CD14-positive monocyte (primary cell): Measurements from ENCODE around the gene CACNA1H. TPM values are rescaled to one million over a fixed set of nuclear protein-coding genes. Genes with fewer than 3 reads are reported as not detected.
"Not testable (repeated sequence)": the region's sequence is repeated elsewhere in the genome, so short reads cannot be mapped to it uniquely, and the experiment has no call there.

Experiments used
- DNase-seq, 3 donors: peaks; one replicate each; pipeline ENCODE4 v3.0.0-alpha.2; 2011 to 2022
- H2AFZ ChIP-seq: 2 replicates; pipeline ENCODE4 v1.6.0; 2012; ENCODE audit warnings: mild to moderate bottlenecking, low read depth, low read length, inconsistent platforms; ENCODE audit not compliant: insufficient read depth, poor library complexity, severe bottlenecking
- H3K27ac ChIP-seq, 2 donors: 1 replicate in 1 of 2; 2 replicates in 1 of 2; pipeline ENCODE4 v1.5.1; 2012 to 2013; ENCODE audit warnings: low read length in 2 of 2, control low read depth in 1 of 2, inconsistent platforms in 1 of 2, low read depth in 1 of 2, mild to moderate bottlenecking in 1 of 2
- H3K27me3 ChIP-seq, 2 donors: one replicate each; pipeline versions ENCODE4 v1.6.0 to v1.6.1; 2011 to 2013; ENCODE audit warnings: low read length in 2 of 2; ENCODE audit not compliant: control insufficient read depth in 2 of 2, insufficient read depth in 2 of 2
- H3K36me3 ChIP-seq, 2 donors: replicated peaks in 1 of 2; 1 replicate in 1 of 2; 2 replicates in 1 of 2; pipeline versions ENCODE4 v1.5.1 to v1.6.1; 2012 to 2013; ENCODE audit warnings: low read length in 2 of 2, control low read depth in 1 of 2, inconsistent platforms in 1 of 2, mild to moderate bottlenecking in 1 of 2; ENCODE audit not compliant: insufficient read depth in 2 of 2, control insufficient read depth in 1 of 2
- H3K4me1 ChIP-seq, 2 donors: 1 replicate in 1 of 2; 2 replicates in 1 of 2; pipeline versions ENCODE4 v1.5.1 to v1.6.1; 2012 to 2013; ENCODE audit warnings: low read length in 2 of 2, control low read depth in 1 of 2, inconsistent platforms in 1 of 2, mild to moderate bottlenecking in 1 of 2, moderate library complexity in 1 of 2; ENCODE audit not compliant: insufficient read depth in 2 of 2, control insufficient read depth in 1 of 2
- H3K4me2 ChIP-seq: replicated peaks from 2 replicates; pipeline ENCODE3; 2012; ENCODE audit warnings: low read length, moderate library complexity, mild to moderate bottlenecking; ENCODE audit not compliant: poor library complexity, severe bottlenecking; ENCODE audit errors: extremely low read depth
- H3K4me3 ChIP-seq, 3 experiments: fragments of 200-600 bp in 1 of 3; sonication (generic) in 1 of 3; replicated peaks in 1 of 3; 1 replicate in 2 of 3; 2 replicates in 1 of 3; pipeline ENCODE4 v1.5.1; 2011 to 2013; ENCODE audit warnings: low read length in 3 of 3, mild to moderate bottlenecking in 3 of 3, control low read depth in 2 of 3, low read depth in 2 of 3, inconsistent platforms in 1 of 3, moderate library complexity in 1 of 3
- H3K79me2 ChIP-seq: 2 replicates; pipeline ENCODE4 v1.6.0; 2012; ENCODE audit warnings: mild to moderate bottlenecking, control low read depth, inconsistent platforms, low read length, moderate library complexity; ENCODE audit not compliant: insufficient read depth
- H3K9ac ChIP-seq: 2 replicates; pipeline ENCODE4 v1.6.0; 2017; ENCODE audit warnings: low read length, mild to moderate bottlenecking; ENCODE audit not compliant: insufficient read depth, poor library complexity, severe bottlenecking
- H3K9me3 ChIP-seq, 2 donors: replicated peaks in 1 of 2; 1 replicate in 1 of 2; 2 replicates in 1 of 2; pipeline versions ENCODE4 v1.5.1 to v1.6.1; 2012 to 2013; ENCODE audit warnings: low read length in 2 of 2, control low read depth in 1 of 2; ENCODE audit not compliant: control insufficient read depth in 1 of 2, insufficient read depth in 1 of 2
- H4K20me1 ChIP-seq: 2 replicates; pipeline ENCODE4 v1.6.0; 2012; ENCODE audit warnings: mild to moderate bottlenecking, low read length, control low read depth, moderate library complexity; ENCODE audit not compliant: insufficient read depth
- H3K27ac Mint-ChIP-seq, 7 donors: one replicate each; pipeline ENCODE4 v1.8.0; 2020; ENCODE audit warnings: mild to moderate bottlenecking in 7 of 7, mixed read lengths in 7 of 7, moderate library complexity in 6 of 7, inconsistent platforms in 2 of 7
- H3K27me3 Mint-ChIP-seq, 3 donors: one replicate each; pipeline ENCODE4 v1.8.0; 2021 to 2022; ENCODE audit warnings: low read depth in 3 of 3, mild to moderate bottlenecking in 3 of 3, mixed read lengths in 3 of 3, moderate library complexity in 3 of 3, inconsistent platforms in 1 of 3
- H3K36me3 Mint-ChIP-seq, 2 donors: one replicate each; pipeline ENCODE4 v1.8.0; 2020; ENCODE audit warnings: mixed read lengths in 2 of 2, inconsistent platforms in 1 of 2, mild to moderate bottlenecking in 1 of 2
- H3K4me1 Mint-ChIP-seq: one replicate; pipeline ENCODE4 v1.8.0; 2020; ENCODE audit warnings: mild to moderate bottlenecking, mixed read lengths
- H3K4me3 Mint-ChIP-seq, 2 donors: one replicate each; pipeline ENCODE4 v1.8.0; 2020; ENCODE audit warnings: mild to moderate bottlenecking in 2 of 2, mixed read lengths in 2 of 2, moderate library complexity in 1 of 2
- H3K9me3 Mint-ChIP-seq, 7 donors: one replicate each; pipeline ENCODE4 v1.8.0; 2020 to 2022; ENCODE audit warnings: mixed read lengths in 7 of 7, mild to moderate bottlenecking in 6 of 7, moderate library complexity in 6 of 7, inconsistent platforms in 2 of 7
- CTCF ChIP-seq: fragments of 200-600 bp; IDR thresholded peaks from one replicate; pipeline ENCODE4 v1.8.0; 2022; ENCODE audit warnings: antibody characterized with exemption, mild to moderate bottlenecking
- WGBS: methylation state at CpG from one replicate; pipeline ENCODE4 v1.1.5; 2013; ENCODE audit warnings: missing lambda C conversion rate; ENCODE audit not compliant: insufficient coverage; 5-methylcytosine and 5-hydroxymethylcytosine counted together
- intact Hi-C, 2 donors: fragments of 100-400 bp; cut with micrococcal nuclease; formaldehyde crosslinking; loops; one replicate each; pipeline versions ENCODE4 v1.15.0 to v1.15.1; 2023
- polyA plus RNA-seq, 3 donors: library from polyadenylated mRNA; depleted of rRNA in 1 of 3; unstranded in 2 of 3; stranded (reverse) in 1 of 3; fragments of 300-500 nt in 2 of 3; fragments of >200 nt in 1 of 3; fragmentation: Illumina TruSeq in 2 of 3; gene quantifications; 1 replicate in 2 of 3; 2 replicates in 1 of 3; pipeline ENCODE4 v1.2.3, GENCODE V29; 2012 to 2021

Gene CACNA1H
- polyA plus RNA-seq, 3 donors = not detected

GRCh38 chr16:1256296-1256873 lies 103.5 kb downstream of the CACNA1H start:
- H3K9me3 ChIP-seq, H4K20me1 ChIP-seq, H3K36me3 Mint-ChIP-seq, H3K27ac ChIP-seq, H3K4me1 ChIP-seq, H3K4me3 Mint-ChIP-seq, H3K4me1 Mint-ChIP-seq, H3K79me2 ChIP-seq, H3K27ac Mint-ChIP-seq, H3K9me3 Mint-ChIP-seq, intact Hi-C loops, H3K4me2 ChIP-seq, H3K36me3 ChIP-seq, DNase-seq, H2AFZ ChIP-seq, H3K4me3 ChIP-seq, H3K9ac ChIP-seq: not testable (repeated sequence)
- H3K27me3 ChIP-seq = peaks cover 0 to 27% of the 10 kb centered on the region in 2 donors
- peaks cover 20 to 38% (median 24%) of the 10 kb centered on the region in 3 donors for H3K27me3 Mint-ChIP-seq
- WGBS = 86% methylated on average over 3 of the region's 23 CpGs

GRCh38 chr16:1256874-1257322 lies 104.0 kb downstream of the CACNA1H start:
- H3K27me3 ChIP-seq = peaks cover 0 to 32% of the 10 kb centered on the region in 2 donors
- 90% methylated on average over 13 of the region's 22 CpGs for WGBS

More at GRCh38 chr16:1256874-1257322, 104.0 kb downstream of the CACNA1H start:
- Histone ChIP-seq H2AFZ (no peak overlapping the region), H3K4me1 (no peaks in the 10 kb centered on the region), H3K9me3 (no peaks in the 10 kb centered on the region), H3K36me3 (no peaks in the 10 kb centered on the region), H3K27ac (no peak overlapping the region), H4K20me1 (no peaks in the 10 kb centered on the region), H3K4me2 (no peak overlapping the region), H3K4me3 (no peak overlapping the region), H3K9ac (no peak overlapping the region), H3K79me2 (no peaks in the 10 kb centered on the region)
- intact Hi-C loops = no loop called here
- no peak for DNase-seq
- H3K36me3 Mint-ChIP-seq = no peaks in the 10 kb centered on the region
- peaks cover 4% of the 10 kb centered on the region for H3K4me1 Mint-ChIP-seq
- TF ChIP-seq CTCF = no peak
- peaks cover 23 to 43% (median 28%) of the 10 kb centered on the region in 3 donors for H3K27me3 Mint-ChIP-seq
- H3K27ac Mint-ChIP-seq = no peak overlapping the region
- H3K9me3 Mint-ChIP-seq = peaks cover 0 to 4% (median 0%) of the 10 kb centered on the region in 7 donors
- H3K4me3 Mint-ChIP-seq = no peak overlapping the region
